HG03457 (cell line): ENCODE measurements around the gene EPHB1.

Source experiments
- ATAC-seq: cut with Tn5 transposase; IDR thresholded peaks from one replicate; pipeline ENCODE4 v1.9.1; 2021; ENCODE audit warnings: moderate number of reproducible peaks; ENCODE audit not compliant: unreplicated experiment

Gene EPHB1

DNA sequence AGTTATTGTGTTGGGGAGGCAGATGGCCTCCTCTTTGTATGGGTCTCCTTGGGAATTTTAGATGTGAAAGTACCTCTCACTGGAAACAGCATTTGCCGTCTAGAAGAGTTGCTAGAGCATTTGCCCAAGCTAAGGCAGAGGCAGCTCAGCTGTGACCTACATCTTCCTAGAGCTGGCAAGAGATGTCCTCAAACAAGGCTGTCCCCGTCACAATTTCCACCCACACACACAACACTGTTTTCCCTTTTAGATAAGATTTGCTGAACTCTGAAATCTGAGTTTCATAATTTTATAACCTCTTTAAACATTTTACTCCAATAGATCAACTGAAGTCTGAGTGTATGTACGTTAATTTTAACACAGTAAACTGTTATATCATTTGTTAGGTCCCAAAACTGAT, 352.6 kb downstream of the EPHB1 start:
- ATAC-seq: no peak

DNA sequence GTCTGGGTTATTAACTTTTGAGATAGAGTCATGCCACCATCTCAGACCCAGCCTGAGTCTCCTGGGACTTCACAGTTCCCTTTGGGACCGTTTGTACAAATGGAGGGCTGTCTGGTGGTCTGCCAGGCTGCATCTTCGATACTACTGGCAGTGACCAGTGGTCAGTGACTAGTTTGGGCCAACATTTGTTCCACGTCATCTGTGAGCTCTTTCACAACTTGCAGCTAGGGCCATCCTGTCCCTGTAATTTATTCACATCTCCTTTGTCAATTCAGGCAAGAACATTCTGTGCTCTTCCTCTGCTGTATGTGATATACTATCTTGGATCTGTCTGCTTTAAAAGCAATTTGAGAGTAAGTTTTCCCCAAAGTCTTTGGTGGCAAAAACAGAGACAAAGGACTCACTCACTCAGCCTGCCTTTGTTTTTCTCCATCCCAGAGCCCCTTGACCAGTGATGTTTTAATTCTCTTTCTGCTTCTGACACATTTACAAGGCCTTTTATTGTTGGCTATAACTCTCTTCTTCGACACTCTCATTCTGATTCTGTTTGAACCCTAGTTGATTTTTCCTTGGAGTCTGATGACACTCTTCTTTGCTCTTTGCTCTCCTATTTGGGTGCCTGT, 353.4 kb downstream of the EPHB1 start:
- no peak for ATAC-seq

DNA sequence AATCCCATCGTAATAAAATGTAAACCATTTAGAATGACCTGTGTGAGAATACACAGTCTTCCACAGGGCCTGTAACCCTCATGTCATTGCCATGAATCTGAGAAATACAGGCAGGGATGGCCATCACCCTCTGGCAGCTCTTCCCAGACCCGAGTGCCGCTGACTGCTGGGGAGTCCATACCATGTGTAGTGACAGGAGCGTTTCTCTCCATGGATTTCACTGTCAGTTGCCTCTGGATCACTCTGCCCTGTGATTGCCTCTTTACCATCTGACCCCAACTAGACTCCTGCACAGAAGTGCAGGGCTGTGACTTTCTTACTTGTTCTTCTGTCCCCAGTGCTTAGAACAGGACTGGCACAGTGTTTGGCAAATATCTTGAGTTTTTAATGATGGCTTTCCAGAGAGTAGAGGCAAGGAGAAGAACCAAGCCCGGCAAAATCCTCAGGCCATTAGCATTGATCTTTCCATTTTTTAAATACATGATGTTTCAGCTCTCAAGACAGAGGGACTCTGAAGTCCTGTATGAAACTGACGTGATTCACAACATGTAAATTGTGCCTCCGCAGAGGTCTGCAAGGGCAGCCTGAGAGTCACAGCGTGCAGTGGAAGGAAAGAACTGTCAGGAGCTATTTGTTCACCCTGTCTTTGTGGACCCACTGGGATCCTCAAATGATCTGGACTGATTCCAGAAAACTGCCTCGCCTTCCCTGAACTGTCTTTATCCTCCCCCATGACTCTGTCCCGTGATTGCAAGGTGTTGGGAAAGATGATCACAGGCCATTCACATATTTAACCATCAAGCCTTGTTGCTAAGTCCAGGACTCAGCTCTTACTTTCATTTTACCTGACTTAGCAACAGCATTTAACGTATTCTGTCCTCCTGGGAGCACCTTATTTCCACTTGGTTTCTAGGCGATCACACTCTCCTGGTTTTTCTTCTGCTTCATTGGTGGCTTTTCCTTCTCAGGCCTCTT, 354.9 kb downstream of the EPHB1 start:
- no peak for ATAC-seq

DNA sequence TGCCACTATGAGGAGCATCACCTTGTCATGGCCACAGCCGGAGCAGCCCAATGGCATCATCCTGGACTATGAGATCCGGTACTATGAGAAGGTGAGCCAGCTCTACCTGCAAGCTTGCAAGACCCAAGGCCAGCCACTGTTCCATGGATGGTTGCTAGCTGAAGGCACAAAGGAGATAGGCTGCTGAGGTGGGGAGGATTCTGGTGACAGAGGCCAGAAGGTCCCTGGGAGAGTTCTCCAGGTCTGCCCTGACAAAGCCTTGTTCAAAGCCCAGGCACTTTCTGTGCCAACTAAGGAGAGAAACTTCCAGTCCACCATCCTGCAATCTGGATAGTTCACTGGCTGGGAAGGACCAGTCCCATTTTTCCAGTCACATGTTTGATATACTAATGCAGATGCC, 359.1 kb downstream of the EPHB1 start:
- ATAC-seq: no peak

DNA sequence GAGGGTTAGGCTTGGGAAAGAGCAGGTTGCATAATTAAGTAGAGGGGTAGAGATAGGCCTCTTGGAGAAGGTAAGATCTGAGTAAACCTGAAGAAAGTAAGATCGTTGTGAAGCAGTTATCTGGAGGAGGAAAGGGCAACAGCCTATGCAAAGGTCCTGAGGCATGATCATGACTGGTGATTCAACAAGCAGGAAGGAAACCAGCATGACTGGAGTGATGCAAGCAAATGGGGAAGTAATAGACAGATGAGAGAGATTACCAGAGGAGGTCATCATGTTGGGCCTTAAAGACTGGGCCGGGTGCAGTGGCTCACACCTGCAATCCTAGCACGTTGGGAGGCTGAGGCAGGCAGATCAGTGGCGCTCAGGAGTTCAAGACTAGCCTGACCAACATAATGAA, 360.2 kb downstream of the EPHB1 start:
- ATAC-seq: no peak

DNA sequence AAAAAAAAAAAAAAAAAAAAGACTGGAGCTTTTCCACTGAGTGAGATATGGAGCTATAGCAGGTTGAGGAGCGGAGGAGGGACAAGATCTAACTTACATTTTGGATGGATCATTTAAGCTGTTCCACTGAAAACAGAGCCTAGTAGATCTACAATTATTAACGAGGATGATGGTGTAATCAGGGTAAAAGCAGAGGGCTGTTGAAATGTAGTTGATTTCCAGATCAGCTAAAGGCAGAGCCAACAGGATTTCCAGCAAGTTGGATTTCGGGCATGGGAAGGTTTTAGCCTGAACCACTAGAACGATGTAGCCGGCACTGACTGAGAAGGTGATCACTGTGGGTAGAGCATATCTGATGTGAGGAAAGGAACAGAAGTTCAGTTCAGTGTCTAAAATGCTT, 360.7 kb downstream of the EPHB1 start:
- ATAC-seq: no peak

DNA sequence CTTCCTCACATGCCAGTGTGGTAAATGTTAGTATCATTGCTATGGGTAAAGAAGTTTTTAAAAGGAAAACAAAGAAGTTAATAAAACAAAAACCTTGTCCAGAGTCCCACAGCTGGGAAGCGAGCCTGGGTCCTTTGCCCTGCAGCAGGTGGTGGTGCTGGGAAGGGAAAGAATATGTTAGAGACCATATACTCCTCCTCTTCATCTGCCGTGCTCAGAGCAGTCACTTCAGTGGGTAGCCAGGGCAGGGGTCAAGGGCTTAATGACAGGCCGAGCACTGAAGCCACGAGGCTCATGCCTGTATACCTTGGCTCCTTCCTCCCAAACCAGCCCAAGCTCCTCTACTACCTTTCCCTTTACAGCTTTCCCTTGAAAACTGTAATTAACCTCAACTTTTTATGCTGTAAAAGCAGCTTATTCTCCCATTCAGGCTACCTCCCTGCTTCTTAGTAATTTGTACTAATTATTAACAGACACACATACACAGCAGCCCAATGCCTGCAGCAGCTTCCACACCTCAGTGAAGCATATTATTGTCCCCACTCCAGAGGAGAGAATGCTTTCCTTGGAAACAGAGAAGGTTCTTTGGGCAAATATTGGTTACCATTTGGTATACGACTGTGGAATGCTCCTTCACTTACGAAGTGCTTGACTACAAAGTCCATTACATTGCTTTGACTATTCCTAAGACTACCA, 362.1 kb downstream of the EPHB1 start:
- no peak for ATAC-seq

DNA sequence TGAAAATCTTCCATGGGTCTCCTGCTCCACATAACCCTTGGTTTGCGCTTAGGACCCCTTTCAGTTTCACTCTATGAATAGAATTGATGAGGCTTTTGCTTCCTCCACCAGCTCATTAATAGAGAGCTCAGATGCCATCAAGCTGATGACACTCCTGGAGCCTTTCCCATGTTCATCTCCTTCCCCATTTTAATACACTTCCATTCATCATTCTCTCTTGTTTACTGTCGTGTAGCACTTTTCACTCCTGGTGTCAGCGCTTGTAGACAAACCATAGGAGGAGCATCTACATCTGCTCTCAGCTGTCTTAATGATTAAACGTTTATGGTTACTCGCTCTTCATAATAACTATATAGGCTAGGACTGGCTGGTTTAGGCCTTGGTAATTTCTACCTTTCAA, 363.5 kb downstream of the EPHB1 start:
- ATAC-seq: no peak

DNA sequence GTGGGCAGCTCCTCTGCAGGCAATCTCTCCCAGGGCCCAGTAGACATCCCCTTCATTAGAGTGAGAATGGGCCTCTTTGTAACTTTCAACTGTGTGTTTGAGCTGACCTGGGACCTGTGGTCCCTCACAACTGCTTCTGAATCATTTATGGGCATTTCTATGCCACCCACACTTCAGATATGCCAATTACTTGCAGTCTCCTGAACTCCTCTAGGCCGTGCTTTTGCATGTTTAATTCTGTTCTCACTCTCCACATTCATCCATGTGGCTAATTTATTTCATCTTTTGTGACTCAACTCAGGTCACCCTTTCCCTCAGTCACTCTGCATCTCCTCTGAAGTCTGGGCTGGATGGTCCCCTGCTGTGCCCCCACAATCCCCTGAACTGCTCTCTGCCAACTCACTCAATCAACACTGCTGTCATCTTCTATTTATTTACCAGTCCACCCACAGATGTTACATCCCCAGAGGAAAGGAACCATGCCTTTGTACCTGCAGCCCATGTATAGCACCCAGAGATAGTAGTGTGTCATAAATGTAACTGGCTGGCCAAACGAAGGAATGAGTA, 364.7 kb downstream of the EPHB1 start:
- ATAC-seq: no peak

DNA sequence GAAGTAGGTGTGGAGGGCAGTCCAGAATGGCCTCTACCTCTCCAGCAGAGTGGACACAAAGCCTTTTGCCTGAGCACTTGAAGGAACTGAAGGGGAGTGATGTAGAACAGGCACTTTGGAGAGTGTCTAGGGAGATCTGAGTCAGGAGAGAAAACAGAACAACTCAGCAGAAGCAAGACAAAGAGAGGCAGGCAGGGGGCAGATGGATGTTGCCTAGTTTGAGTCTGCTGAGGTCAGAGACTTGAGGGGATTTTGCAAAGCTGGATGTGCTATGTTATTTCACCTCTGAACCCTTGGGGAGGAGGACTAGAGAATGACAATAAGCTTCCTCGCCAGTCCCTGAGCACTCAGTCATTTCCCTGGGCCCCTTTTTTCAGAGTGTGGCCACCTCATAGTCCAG, 366.4 kb downstream of the EPHB1 start:
- no peak for ATAC-seq

DNA sequence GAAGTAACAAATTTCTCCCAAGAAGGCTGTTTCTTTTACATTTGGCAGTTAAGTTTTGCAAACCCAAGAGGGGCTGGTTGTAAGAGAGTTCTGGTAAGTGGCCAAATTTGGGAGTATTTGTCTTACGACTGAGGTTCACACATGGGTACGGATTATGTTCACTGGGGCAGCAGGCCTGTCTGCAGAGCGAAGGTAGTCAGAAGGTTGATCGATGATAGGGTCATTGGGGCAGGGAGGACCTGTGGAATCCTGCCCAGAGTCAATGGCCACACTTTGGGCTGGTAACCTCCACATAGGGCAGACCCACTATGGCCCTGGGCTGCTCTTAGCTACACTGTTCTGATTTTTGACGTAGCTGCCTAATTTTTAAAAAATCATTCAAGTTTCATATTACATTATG, 368.6 kb downstream of the EPHB1 start:
- no peak for ATAC-seq

DNA sequence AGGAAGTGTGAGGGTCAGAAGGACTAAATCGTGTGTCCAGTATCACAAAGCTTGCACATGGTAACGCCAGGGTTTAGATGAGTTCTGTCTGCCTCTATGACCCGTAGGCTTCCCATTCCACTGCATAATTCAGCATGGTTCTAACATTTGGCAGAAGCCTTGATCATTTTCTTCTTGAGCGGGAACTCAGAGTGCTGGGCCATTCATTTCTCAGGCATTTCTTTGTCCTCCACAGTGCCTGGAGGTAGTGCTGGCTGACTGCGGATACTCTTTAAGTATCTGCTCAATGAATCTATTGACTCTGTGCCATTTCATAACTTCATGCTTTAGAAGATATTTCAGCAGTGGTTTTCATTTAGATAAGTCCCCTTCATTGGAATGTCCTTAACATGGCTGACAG, 370.2 kb downstream of the EPHB1 start:
- ATAC-seq: no peak

DNA sequence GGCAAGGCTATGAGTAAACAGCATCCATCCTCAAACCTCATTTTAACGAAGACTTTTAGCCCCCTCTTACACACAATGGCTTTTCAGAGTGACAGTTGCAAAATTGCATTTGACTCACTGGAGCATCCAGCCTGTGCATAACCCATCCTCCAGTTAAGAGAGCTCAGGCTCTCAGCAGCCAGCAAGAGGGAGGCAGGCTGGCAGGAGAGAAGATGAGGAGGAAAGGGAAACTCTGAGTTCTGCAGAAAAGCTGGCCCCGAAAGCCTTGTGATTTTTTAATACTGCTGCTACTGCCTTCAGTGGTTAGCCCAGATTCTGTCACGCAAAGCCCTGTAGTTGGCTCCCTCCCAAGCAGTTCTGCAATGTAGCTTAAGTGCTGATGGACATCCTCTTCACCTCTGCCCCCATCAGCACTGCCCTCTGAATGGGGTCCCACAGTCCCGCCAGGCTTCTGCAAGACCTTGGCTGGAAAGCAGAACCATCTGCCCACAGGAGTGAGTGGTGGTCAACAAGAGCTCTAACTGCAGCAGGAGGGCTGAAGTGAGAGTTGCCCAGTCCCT, 371.3 kb downstream of the EPHB1 start:
- ATAC-seq: no peak

DNA sequence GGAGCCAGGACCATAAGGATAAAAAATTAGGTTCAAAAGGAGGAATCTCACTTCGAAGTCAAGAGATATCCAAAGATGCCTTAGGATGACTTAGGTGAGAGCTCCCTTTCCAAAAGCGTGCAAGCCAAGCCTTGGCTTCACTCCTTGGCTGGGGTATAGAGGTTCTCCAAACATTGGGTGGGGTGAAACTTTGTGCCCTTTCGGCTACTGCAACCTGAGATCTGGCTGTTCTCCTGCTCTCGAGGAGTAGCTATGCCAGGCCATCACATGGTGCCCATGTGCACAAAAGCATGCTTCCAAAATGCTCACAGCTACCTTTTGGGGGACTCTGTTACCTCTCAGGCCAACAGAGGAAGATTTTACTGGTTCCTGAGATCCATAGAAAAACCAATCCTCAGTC, 373.8 kb downstream of the EPHB1 start:
- no peak for ATAC-seq

DNA sequence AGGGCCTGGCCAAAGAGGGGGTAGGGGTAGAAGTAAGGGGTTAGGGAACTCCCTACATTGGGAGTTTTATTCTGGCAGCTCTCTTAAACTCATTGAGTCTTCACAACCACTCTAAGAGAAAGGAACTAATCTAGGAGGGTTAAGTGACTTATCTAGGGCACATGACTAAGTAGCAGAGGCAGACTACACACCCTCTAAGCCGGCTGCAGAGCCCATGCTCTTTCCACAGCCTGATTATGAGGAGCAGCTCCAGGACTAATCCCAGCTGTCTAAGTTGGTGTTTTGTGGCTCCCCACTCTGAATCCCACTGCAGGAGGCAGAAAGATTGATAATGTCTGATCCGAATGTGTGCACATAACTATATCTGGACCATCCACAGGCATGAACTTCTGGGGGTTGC, 374.6 kb downstream of the EPHB1 start:
- no peak for ATAC-seq

DNA sequence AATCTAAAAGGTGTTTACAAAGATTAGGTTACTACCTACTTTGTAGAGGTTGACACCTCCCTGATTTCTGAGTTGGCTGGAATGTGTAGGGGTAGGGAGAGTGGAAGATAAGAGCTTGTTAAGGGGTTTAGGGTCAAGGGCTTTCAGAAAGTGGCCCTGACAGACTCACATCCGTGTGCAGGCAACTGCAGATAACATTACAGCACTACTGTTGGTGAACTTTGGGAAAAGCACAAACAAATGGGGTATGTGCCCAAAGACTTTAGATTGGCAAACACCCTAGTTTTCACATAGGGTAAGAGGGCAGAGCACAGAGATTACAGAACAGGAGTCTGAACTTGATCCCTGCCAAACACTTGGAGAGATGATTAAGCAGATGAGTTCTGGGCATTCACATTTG, 375.7 kb downstream of the EPHB1 start:
- ATAC-seq: no peak

DNA sequence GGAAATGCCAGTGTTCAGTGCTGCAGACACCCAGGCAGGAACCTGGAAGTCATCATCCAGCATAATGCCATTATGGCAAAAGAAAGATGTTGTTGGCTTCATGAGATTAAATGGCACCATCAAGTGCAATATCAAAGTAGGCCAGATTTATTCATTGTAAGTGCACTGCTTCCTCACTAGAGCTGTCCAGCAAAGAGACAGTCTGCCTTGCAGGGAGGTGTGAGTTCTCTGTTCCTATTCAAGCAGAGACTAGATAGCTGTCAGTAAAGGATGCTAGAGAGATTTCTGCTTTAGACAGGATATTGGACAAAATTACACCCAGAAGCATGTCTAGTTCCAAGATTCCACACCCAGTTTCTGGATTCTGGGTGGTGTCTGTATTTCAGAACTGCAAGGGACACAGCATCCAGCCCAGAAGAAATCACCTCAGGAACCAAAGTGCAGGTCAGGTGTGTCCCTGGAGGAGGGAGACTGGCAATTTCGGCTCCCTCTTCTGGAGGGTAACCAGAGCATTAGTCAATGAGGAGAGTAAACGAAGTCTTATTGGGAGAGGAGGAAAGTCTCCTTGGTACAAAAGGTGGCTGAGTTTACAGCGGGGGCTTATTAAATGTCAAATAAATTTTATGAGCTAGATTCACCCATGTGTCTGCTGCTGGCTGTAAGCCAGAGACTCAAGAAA, 377.3 kb downstream of the EPHB1 start:
- ATAC-seq: no peak

DNA sequence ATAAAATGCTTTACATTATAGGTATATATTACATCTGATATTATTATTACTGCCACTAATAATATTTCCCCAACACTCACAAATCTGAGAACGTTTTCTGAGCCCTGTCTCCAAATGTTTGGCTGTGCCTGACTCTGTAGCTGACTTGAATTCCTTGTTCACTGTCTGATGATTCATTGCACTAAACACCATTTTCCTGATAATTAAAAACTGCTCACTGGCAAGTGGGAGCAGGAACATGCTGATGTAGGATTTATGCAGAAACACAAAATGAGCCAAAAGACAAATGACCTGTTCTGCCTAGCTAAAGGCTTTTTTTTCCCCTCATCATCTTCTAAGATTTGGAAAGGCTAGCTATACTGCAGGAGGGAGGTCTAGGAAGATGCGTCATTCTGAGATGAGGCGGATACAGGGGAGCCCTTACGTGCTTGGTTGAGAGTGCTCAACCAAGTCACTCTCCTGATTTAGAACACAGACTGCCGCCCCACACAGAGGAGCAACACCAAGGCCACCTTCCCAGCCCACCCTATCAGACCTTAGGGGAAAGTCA, 380.7 kb downstream of the EPHB1 start:
- ATAC-seq: no peak

DNA sequence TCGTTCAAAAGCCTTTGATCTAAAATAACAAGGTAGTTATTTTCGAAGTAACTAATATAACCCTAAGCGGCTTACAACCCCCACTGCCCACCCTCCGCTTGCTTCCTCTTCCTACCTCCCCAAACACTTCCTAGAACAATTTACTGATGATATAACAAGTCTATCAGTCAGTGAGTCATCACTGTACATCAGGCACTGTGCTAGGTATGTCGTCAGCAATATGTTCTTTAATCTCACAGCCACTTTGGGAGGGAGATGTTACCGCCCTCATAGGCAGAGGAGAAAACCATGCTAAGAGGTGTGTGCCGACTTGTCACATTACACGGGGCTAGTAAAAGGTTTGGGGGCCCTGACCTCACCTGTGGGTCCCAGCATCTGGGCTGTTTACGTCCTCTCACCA, 381.8 kb downstream of the EPHB1 start:
- ATAC-seq: no peak

DNA sequence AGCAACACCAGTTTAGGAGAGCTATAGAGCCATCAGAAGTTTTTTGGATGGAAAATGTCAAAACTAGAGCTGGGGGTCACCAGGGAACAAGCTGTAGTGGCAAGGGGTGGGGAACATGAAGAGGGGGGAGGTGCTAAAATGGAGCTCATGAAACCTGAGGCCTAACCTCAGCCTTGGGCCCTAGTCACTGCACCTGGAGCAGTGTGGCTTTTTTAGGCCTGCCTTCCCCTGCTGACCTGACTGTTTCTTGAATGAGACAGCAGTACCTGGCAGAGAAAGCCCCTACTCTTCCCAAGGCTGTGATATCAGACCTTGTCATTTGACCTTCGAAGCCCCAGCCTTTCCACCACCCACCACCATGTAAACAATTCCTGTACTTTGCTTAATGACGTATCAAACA, 383.5 kb downstream of the EPHB1 start:
- no peak for ATAC-seq
